ENCODE data around the gene CAMSAP1.

CAMSAP1 gene

GRCh38 chr9:135928074-135928730 is 20.9 kb upstream of the CAMSAP1 start:
- Histone ChIP-seq H3K36me3 (ENCODE audit: control insufficient read depth in 2 of 2, insufficient read depth in 2 of 2, low read length in 2 of 2) (peaks cover 20 to 22% of the 10 kb centered on the region in 2 donors), H3K27ac (ENCODE audit: low read length) (no peak overlapping the region), H3K9ac (ENCODE audit: low read length in 2 of 2) (no peak overlapping the region)

GRCh38 chr9:135927195-135928013 is 20.1 kb upstream of the CAMSAP1 start:
- H3K27ac ChIP-seq (ENCODE audit: low read length): no peak overlapping the region
- H3K36me3 ChIP-seq (ENCODE audit: control insufficient read depth in 2 of 2, insufficient read depth in 2 of 2, low read length in 2 of 2): peaks cover 13 to 15% of the 10 kb centered on the region in 2 donors
- no peaks in the 10 kb centered on the region for H3K27me3 ChIP-seq (ENCODE audit: control insufficient read depth in 1 of 2, insufficient read depth in 2 of 2, low read length in 2 of 2)
- H3K4me1 ChIP-seq (ENCODE audit: control insufficient read depth, insufficient read depth, low read length): no peaks in the 10 kb centered on the region
- H3K4me3 ChIP-seq (ENCODE audit: low read length in 2 of 2): no peak overlapping the region
- H3K9ac ChIP-seq (ENCODE audit: low read length in 2 of 2): no peak overlapping the region
- no peaks in the 10 kb centered on the region for H3K9me3 ChIP-seq (ENCODE audit: control insufficient read depth in 2 of 2, low read length in 2 of 2)

More at GRCh38 chr9:135928074-135928730, 20.9 kb upstream of the CAMSAP1 start:
- Histone ChIP-seq H3K4me1 (ENCODE audit: control insufficient read depth, insufficient read depth, low read length) (no peaks in the 10 kb centered on the region), H3K27me3 (ENCODE audit: control insufficient read depth in 1 of 2, insufficient read depth in 2 of 2, low read length in 2 of 2) (no peaks in the 10 kb centered on the region), H3K4me3 (ENCODE audit: low read length in 2 of 2) (no peak overlapping the region), H3K9me3 (ENCODE audit: control insufficient read depth in 2 of 2, low read length in 2 of 2) (no peaks in the 10 kb centered on the region)

- Histone ChIP-seq H3K4me1 (ENCODE audit: control insufficient read depth, insufficient read depth, low read length) (no peaks in the 10 kb centered on the region), H3K9me3 (ENCODE audit: control insufficient read depth in 2 of 2, low read length in 2 of 2) (no peaks in the 10 kb centered on the region), H3K36me3 (ENCODE audit: control insufficient read depth in 2 of 2, insufficient read depth in 2 of 2, low read length in 2 of 2) (peaks cover 11 to 15% of the 10 kb centered on the region in 2 donors), H3K9ac (ENCODE audit: low read length in 2 of 2) (no peak overlapping the region), H3K27me3 (ENCODE audit: control insufficient read depth in 1 of 2, insufficient read depth in 2 of 2, low read length in 2 of 2) (no peaks in the 10 kb centered on the region), H3K4me3 (ENCODE audit: low read length in 2 of 2) (no peak overlapping the region), H3K27ac (ENCODE audit: low read length) (no peak overlapping the region)
Observed at GRCh38 chr9:135926402-135927194, 19.3 kb upstream of the CAMSAP1 start.

GRCh38 chr9:135925496-135926133 is 18.3 kb upstream of the CAMSAP1 start:
- no peaks in the 10 kb centered on the region for H3K9me3 ChIP-seq (ENCODE audit: control insufficient read depth in 2 of 2, low read length in 2 of 2)
- no peaks in the 10 kb centered on the region for H3K27me3 ChIP-seq (ENCODE audit: control insufficient read depth in 1 of 2, insufficient read depth in 2 of 2, low read length in 2 of 2)
- no peak overlapping the region for H3K4me3 ChIP-seq (ENCODE audit: low read length in 2 of 2)
- H3K27ac ChIP-seq (ENCODE audit: low read length): no peak overlapping the region
- H3K9ac ChIP-seq (ENCODE audit: low read length in 2 of 2): no peak overlapping the region
- H3K36me3 ChIP-seq (ENCODE audit: control insufficient read depth in 2 of 2, insufficient read depth in 2 of 2, low read length in 2 of 2): peaks cover 1 to 7% of the 10 kb centered on the region in 2 donors
- H3K4me1 ChIP-seq (ENCODE audit: control insufficient read depth, insufficient read depth, low read length): no peaks in the 10 kb centered on the region

- no peak overlapping the region for H3K4me3 ChIP-seq (ENCODE audit: low read length in 2 of 2)
- H3K36me3 ChIP-seq (ENCODE audit: control insufficient read depth in 2 of 2, insufficient read depth in 2 of 2, low read length in 2 of 2): peaks cover 0 to 7% of the 10 kb centered on the region in 2 donors
- H3K4me1 ChIP-seq (ENCODE audit: control insufficient read depth, insufficient read depth, low read length): no peaks in the 10 kb centered on the region
- no peak overlapping the region for H3K27ac ChIP-seq (ENCODE audit: low read length)
- H3K27me3 ChIP-seq (ENCODE audit: control insufficient read depth in 1 of 2, insufficient read depth in 2 of 2, low read length in 2 of 2): no peaks in the 10 kb centered on the region
- no peaks in the 10 kb centered on the region for H3K9me3 ChIP-seq (ENCODE audit: control insufficient read depth in 2 of 2, low read length in 2 of 2)
- no peak overlapping the region for H3K9ac ChIP-seq (ENCODE audit: low read length in 2 of 2)
Observed at GRCh38 chr9:135924628-135925338, 17.4 kb upstream of the CAMSAP1 start.

GRCh38 chr9:135923508-135923907 is 16.2 kb upstream of the CAMSAP1 start:
- Histone ChIP-seq H3K27ac (ENCODE audit: low read length) (no peak overlapping the region), H3K9ac (ENCODE audit: low read length in 2 of 2) (no peak overlapping the region), H3K4me3 (ENCODE audit: low read length in 2 of 2) (no peak overlapping the region), H3K36me3 (ENCODE audit: control insufficient read depth in 2 of 2, insufficient read depth in 2 of 2, low read length in 2 of 2) (peaks cover 0 to 7% of the 10 kb centered on the region in 2 donors), H3K4me1 (ENCODE audit: control insufficient read depth, insufficient read depth, low read length) (no peaks in the 10 kb centered on the region), H3K9me3 (ENCODE audit: control insufficient read depth in 2 of 2, low read length in 2 of 2) (peaks cover 0 to 8% of the 10 kb centered on the region in 2 donors), H3K27me3 (ENCODE audit: control insufficient read depth in 1 of 2, insufficient read depth in 2 of 2, low read length in 2 of 2) (no peaks in the 10 kb centered on the region)

GRCh38 chr9:135921749-135922310 is 14.5 kb upstream of the CAMSAP1 start:
- Histone ChIP-seq H3K9ac (ENCODE audit: low read length in 2 of 2) (no peak overlapping the region), H3K27me3 (ENCODE audit: control insufficient read depth in 1 of 2, insufficient read depth in 2 of 2, low read length in 2 of 2) (no peaks in the 10 kb centered on the region), H3K4me1 (ENCODE audit: control insufficient read depth, insufficient read depth, low read length) (no peaks in the 10 kb centered on the region), H3K9me3 (ENCODE audit: control insufficient read depth in 2 of 2, low read length in 2 of 2) (peaks cover 2 to 16% of the 10 kb centered on the region in 2 donors), H3K4me3 (ENCODE audit: low read length in 2 of 2) (no peak overlapping the region), H3K27ac (ENCODE audit: low read length) (no peak overlapping the region), H3K36me3 (ENCODE audit: control insufficient read depth in 2 of 2, insufficient read depth in 2 of 2, low read length in 2 of 2) (peaks cover 0 to 5% of the 10 kb centered on the region in 2 donors)

GRCh38 chr9:135920973-135921585 is 13.7 kb upstream of the CAMSAP1 start:
- Histone ChIP-seq H3K36me3 (ENCODE audit: control insufficient read depth in 2 of 2, insufficient read depth in 2 of 2, low read length in 2 of 2) (peaks cover 0 to 4% of the 10 kb centered on the region in 2 donors), H3K4me3 (ENCODE audit: low read length in 2 of 2) (no peak overlapping the region), H3K27ac (ENCODE audit: low read length) (no peak overlapping the region), H3K27me3 (ENCODE audit: control insufficient read depth in 1 of 2, insufficient read depth in 2 of 2, low read length in 2 of 2) (no peaks in the 10 kb centered on the region), H3K9me3 (ENCODE audit: control insufficient read depth in 2 of 2, low read length in 2 of 2) (peaks cover 2 to 18% of the 10 kb centered on the region in 2 donors), H3K4me1 (ENCODE audit: control insufficient read depth, insufficient read depth, low read length) (no peaks in the 10 kb centered on the region), H3K9ac (ENCODE audit: low read length in 2 of 2) (no peak overlapping the region)

- H3K4me1 ChIP-seq (ENCODE audit: control insufficient read depth, insufficient read depth, low read length): no peaks in the 10 kb centered on the region
- H3K4me3 ChIP-seq (ENCODE audit: low read length in 2 of 2): no peak overlapping the region
- no peak overlapping the region for H3K27ac ChIP-seq (ENCODE audit: low read length)
- peaks cover 5 to 10% of the 10 kb centered on the region in 2 donors for H3K36me3 ChIP-seq (ENCODE audit: control insufficient read depth in 2 of 2, insufficient read depth in 2 of 2, low read length in 2 of 2)
- peaks cover 2 to 19% of the 10 kb centered on the region in 2 donors for H3K9me3 ChIP-seq (ENCODE audit: control insufficient read depth in 2 of 2, low read length in 2 of 2)
- H3K9ac ChIP-seq (ENCODE audit: low read length in 2 of 2): no peak overlapping the region
- no peaks in the 10 kb centered on the region for H3K27me3 ChIP-seq (ENCODE audit: control insufficient read depth in 1 of 2, insufficient read depth in 2 of 2, low read length in 2 of 2)
Observed at GRCh38 chr9:135920256-135920930, 13.0 kb upstream of the CAMSAP1 start.

Data from stomach smooth muscle (tissue), 2 donors.